Cardiac muscle cell (in vitro differentiated cells and primary cell): ENCODE data around the gene GSG1L. TPM values are rescaled to one million over a fixed set of nuclear protein-coding genes. Genes with fewer than 3 reads are reported as not detected.

ENCODE experiments used
- DNase-seq, 2 donors: peaks; one replicate each; pipeline versions ENCODE4 v3.0.0 to v3.0.0-alpha.2; 2010 to 2017; ENCODE audit warnings: low read depth in 1 of 2, low spot score in 1 of 2
- H3K27ac ChIP-seq: fragments of 200-600 bp; sonication (generic); 2 replicates; pipeline ENCODE4 v1.5.1; 2016
- H3K27me3 ChIP-seq: fragments of 200-600 bp; sonication (generic); 2 replicates; pipeline ENCODE4 v1.6.0; 2016; ENCODE audit warnings: control low read depth
- H3K36me3 ChIP-seq: fragments of 200-600 bp; sonication (generic); 2 replicates; pipeline ENCODE4 v1.5.1; 2016; ENCODE audit warnings: control low read depth
- H3K4me1 ChIP-seq: fragments of 200-600 bp; sonication (generic); 2 replicates; pipeline ENCODE4 v1.8.1; 2017; ENCODE audit warnings: low read depth, mild to moderate bottlenecking, mixed run types
- H3K4me3 ChIP-seq: fragments of 200-600 bp; sonication (generic); 2 replicates; pipeline ENCODE4 v1.5.1; 2016; ENCODE audit warnings: mild to moderate bottlenecking
- H3K9me3 ChIP-seq: fragments of 200-600 bp; sonication (generic); 2 replicates; pipeline ENCODE4 v1.5.1; 2017; ENCODE audit warnings: low read depth, mild to moderate bottlenecking, control low read depth
- polyA plus RNA-seq: library from polyadenylated mRNA; unstranded; fragments of >200 nt; fragmentation: Nextera tagmentation; extraction: Ambion mirVana; gene quantifications from 2 replicates; pipeline ENCODE4 v1.2.1, GENCODE V29; 2016
- total RNA-seq: library from RNA; depleted of rRNA; stranded (reverse); fragments of >200 nt; gene quantifications from 2 replicates; pipeline ENCODE4 v1.2.3, GENCODE V29; 2016
- TF ChIP-seq, protein P1 (sequence below): IDR thresholded peaks from 2 replicates; pipeline ENCODE4 v1.5.1; 2012; ENCODE audit warnings: low read depth, mild to moderate bottlenecking, low read length

Gene GSG1L
- total and polyA plus RNA-seq, 2 experiments from 2014 or later: not detected

- H3K4me3 ChIP-seq: no peak overlapping the region
- no peak for DNase-seq
- no peaks in the 10 kb centered on the region for H3K4me1 ChIP-seq
- H3K9me3 ChIP-seq: no peaks in the 10 kb centered on the region
- H3K27me3 ChIP-seq: peaks cover 83% of the 10 kb centered on the region
- no peak overlapping the region for H3K27ac ChIP-seq
- no peaks in the 10 kb centered on the region for H3K36me3 ChIP-seq
- TF ChIP-seq, protein P1, sequence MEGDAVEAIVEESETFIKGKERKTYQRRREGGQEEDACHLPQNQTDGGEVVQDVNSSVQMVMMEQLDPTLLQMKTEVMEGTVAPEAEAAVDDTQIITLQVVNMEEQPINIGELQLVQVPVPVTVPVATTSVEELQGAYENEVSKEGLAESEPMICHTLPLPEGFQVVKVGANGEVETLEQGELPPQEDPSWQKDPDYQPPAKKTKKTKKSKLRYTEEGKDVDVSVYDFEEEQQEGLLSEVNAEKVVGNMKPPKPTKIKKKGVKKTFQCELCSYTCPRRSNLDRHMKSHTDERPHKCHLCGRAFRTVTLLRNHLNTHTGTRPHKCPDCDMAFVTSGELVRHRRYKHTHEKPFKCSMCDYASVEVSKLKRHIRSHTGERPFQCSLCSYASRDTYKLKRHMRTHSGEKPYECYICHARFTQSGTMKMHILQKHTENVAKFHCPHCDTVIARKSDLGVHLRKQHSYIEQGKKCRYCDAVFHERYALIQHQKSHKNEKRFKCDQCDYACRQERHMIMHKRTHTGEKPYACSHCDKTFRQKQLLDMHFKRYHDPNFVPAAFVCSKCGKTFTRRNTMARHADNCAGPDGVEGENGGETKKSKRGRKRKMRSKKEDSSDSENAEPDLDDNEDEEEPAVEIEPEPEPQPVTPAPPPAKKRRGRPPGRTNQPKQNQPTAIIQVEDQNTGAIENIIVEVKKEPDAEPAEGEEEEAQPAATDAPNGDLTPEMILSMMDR: no peak
These were observed 2.0 kb downstream of the GSG1L start for GRCh38 chr16:28061352-28062101.

DNA sequence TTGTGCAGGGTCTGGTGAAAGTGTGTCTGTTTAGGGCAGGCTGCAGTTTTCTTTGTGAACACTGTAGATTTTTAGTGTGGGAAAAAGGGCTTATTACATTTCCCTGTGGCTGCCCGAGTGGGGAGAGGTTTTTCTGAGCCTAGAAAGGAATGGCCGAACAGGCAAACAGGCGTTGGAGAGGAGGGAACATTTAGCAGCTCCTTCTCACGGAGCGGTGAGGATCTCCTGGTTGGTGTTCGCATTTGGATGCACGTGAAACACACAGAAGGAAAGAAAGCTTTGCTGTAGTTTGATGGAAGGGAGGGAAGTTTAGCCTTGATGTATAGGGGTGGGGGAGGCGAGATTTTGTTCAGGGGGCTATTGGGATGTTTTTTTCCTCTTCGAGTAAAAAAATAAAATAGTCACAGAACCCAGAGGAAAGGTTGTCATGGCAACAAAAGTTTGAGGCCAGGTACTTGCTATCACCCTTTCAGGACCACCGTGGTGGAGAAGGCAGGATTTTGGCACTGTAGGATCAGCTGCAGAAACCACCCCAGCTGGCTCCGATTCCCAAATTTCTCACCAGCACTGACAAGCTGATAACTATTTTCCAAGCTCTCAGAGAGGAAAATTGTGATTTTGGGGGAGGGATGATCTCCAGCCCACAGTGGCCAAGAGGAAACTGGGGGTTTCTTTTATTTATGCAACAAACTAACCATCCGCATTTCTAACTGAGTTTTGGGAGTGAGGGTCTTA, 3.5 kb downstream of the GSG1L start:
- Histone ChIP-seq H3K36me3 (no peaks in the 10 kb centered on the region), H3K27ac (no peak overlapping the region), H3K27me3 (peaks cover 68% of the 10 kb centered on the region), H3K9me3 (no peaks in the 10 kb centered on the region), H3K4me1 (no peaks in the 10 kb centered on the region), H3K4me3 (no peak overlapping the region)
- TF ChIP-seq, protein P1: no peak
- DNase-seq: no peak

DNA sequence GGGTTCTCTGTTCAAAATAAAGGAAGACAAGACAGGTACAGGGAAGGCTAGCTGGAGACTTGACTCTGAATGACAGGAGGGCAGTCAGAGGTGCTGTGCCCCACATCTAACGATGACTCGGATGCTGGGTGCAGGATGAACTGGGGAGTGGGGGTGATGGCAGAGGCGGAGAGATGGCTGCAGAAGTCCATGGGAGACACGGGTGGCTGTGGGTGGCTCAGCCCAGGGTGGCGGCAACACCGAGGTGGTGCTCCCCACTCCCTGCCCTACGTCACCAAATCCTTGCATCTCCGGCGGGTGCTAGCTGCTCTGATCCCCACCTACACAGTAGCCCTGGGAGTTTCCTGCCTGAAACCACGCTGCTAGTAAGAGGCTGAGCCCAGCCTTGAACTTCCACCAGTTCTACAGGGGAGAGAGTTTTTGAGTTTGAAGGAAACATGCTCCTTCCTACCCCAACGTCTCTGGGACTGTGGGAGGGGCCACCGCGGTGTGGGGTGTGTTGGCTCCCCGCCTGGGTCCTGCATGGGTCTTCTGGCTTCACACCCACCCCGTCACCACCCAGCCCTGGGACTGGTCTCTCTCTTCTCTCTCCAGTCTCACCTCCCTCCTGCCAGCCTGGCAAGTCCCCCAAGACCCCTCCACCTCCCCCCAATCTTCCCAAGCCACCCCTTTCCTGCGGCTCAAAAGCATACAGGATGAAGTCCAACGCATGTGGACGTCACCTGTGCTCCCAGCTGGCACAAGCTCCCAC, 4.5 kb downstream of the GSG1L start:
- Histone ChIP-seq H3K4me1 (no peaks in the 10 kb centered on the region), H3K9me3 (no peaks in the 10 kb centered on the region), H3K27ac (no peak overlapping the region), H3K36me3 (no peaks in the 10 kb centered on the region), H3K4me3 (no peak overlapping the region), H3K27me3 (peaks cover 58% of the 10 kb centered on the region)
- DNase-seq: no peak
- TF ChIP-seq, protein P1: no peak

- H3K36me3 ChIP-seq: no peaks in the 10 kb centered on the region
- peaks cover 48% of the 10 kb centered on the region for H3K27me3 ChIP-seq
- H3K9me3 ChIP-seq: no peaks in the 10 kb centered on the region
- DNase-seq: no peak
- no peaks in the 10 kb centered on the region for H3K4me1 ChIP-seq
- no peak overlapping the region for H3K27ac ChIP-seq
- TF ChIP-seq, protein P1: no peak
- no peak overlapping the region for H3K4me3 ChIP-seq
These were observed 5.6 kb downstream of the GSG1L start for GRCh38 chr16:28057949-28058348.

DNA sequence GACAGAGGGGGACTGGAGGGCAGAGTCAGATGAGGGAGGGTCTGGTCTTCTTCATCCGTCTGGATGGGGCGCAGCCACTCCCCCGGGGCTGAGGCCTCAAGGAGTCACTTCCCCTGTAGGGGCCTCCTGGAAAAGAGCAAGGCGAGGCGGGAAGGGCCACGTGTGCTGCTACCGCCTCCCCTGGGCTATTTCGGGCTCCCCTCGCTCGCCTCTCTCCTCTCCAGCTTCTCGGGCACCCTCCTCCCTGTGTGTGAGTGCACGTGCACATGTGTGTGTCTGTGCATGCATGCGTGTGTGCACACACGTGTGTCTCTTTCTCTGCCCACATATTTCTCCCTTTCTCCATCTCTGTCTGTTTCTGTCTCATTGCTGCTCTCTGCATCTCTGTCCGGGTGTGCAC, 10.1 kb downstream of the GSG1L start:
- TF ChIP-seq, protein P1: no peak
- no peaks in the 10 kb centered on the region for H3K36me3 ChIP-seq
- no peak overlapping the region for H3K27ac ChIP-seq
- no peaks in the 10 kb centered on the region for H3K9me3 ChIP-seq
- H3K4me3 ChIP-seq: no peak overlapping the region
- peaks cover 3% of the 10 kb centered on the region for H3K27me3 ChIP-seq
- no peaks in the 10 kb centered on the region for H3K4me1 ChIP-seq
- no peak for DNase-seq
